HEK293T (cell line): ENCODE data around the gene EPOP.
"Not testable (repeated sequence)": the region's sequence is repeated elsewhere in the genome, so short reads cannot be mapped to it uniquely, and the experiment has no call there.

Source experiments
- CTCF ChIA-PET: fragments of 350-600 bp; formaldehyde crosslinking; extraction: SDS; loops from one replicate; lab custom pipeline; 2021; ENCODE audit warnings: antibody characterized with exemption, inconsistent platforms; lab: Yijun Ruan, JAX
- POLR2A ChIA-PET: fragments of 350-600 bp; formaldehyde crosslinking; extraction: SDS; loops from one replicate; lab custom pipeline; 2020; ENCODE audit warnings: antibody characterized with exemption, inconsistent platforms; lab: Yijun Ruan, JAX
- DNase-seq: peaks from one replicate; pipeline ENCODE4 v3.0.0; 2012; ENCODE audit warnings: mixed read lengths; ENCODE audit errors: extremely low spot score
- ARNT ChIP-seq: fragments of 450-650 bp; IDR thresholded peaks from 2 replicates; pipeline ENCODE4 v1.6.1; 2017; ENCODE audit warnings: mild to moderate bottlenecking
- BHLHE40 ChIP-seq: fragments of 450-650 bp; IDR thresholded peaks from 2 replicates; pipeline ENCODE4 v1.6.1; 2016; ENCODE audit warnings: mild to moderate bottlenecking, moderate library complexity, borderline replicate concordance
- ELF4 ChIP-seq: fragments of 450-650 bp; IDR thresholded peaks from 2 replicates; pipeline ENCODE4 v1.6.1; 2017; ENCODE audit warnings: antibody characterized with exemption
- FOXA1 ChIP-seq: fragments of 450-650 bp; IDR thresholded peaks from 2 replicates; pipeline ENCODE4 v1.6.1; 2016; ENCODE audit warnings: mild to moderate bottlenecking
- FOXK2 ChIP-seq: fragments of 450-650 bp; IDR thresholded peaks from 2 replicates; pipeline ENCODE4 v1.6.1; 2016; ENCODE audit warnings: mild to moderate bottlenecking
- FOXM1 ChIP-seq: fragments of 450-650 bp; IDR thresholded peaks from 2 replicates; pipeline ENCODE4 v1.6.1; 2017; ENCODE audit warnings: mild to moderate bottlenecking, borderline replicate concordance
- LEF1 ChIP-seq: fragments of 450-650 bp; IDR thresholded peaks from 2 replicates; pipeline ENCODE4 v1.6.1; 2017; ENCODE audit warnings: mild to moderate bottlenecking, borderline replicate concordance
- SP1 ChIP-seq: fragments of 450-650 bp; IDR thresholded peaks from 2 replicates; pipeline ENCODE4 v1.6.1; 2017
- SUZ12 ChIP-seq: fragments of 450-650 bp; IDR thresholded peaks from 2 replicates; pipeline ENCODE4 v1.6.1; 2016; ENCODE audit warnings: mild to moderate bottlenecking
- TARDBP ChIP-seq: fragments of 450-650 bp; IDR thresholded peaks from 2 replicates; pipeline ENCODE4 v1.6.1; 2016
- ZNF384 ChIP-seq: fragments of 450-650 bp; IDR thresholded peaks from 2 replicates; pipeline ENCODE4 v1.6.1; 2016

EPOP gene

GRCh38 chr17:38625482-38625881, 49.3 kb downstream of the EPOP start:
- POLR2A ChIA-PET = no interaction called here
- TF ChIP-seq ZNF384 (no peak), FOXK2 (no peak), SUZ12 (no peak), TARDBP (no peak), FOXM1 (no peak), LEF1 (no peak), BHLHE40 (no peak), FOXA1 (no peak), ELF4 (no peak), SP1 (no peak), ARNT (no peak)
- CTCF ChIA-PET = interaction anchor here (0.7 to 1.2 kb wide), 3 partner anchors 18 to 43 kb away, joined by 3 to 5 read pairs (median 5); no protein-coding TSS in a partner anchor
- DNase-seq = no peak

DNA sequence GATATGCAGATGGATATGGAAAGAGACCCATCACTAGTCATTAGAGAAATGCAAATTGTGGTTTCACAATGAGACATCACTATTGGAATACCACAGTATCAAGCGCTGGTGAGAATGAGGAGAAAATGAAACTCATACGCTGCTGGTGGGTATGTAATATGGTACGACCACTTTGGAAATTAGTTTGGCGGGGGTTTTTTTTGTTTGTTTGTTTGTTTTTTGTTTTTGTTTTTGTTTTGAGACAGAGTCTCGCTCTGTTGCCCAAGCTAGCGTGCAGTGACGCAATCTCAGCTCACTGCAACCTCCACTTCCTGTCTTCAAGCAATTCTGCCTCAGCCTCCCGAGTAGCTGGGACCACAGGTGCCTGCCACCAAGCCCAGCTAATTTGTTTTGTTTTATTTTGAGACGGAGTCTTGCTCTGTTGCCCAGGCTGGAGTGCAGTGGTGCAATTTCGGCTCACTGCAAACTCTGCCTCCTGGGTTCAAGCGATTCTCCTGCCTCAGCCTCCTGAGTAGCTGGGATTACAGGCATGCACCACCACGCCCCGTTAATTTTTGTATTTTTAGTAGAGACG, 49.9 kb downstream of the EPOP start:
- DNase-seq, POLR2A ChIA-PET: not testable (repeated sequence)
- CTCF ChIA-PET = interaction anchor here (1.0 to 1.2 kb wide), 2 partner anchors 38 to 42 kb away, joined by 5 read pairs; no protein-coding TSS in a partner anchor
